ENCODE measurements around the gene SNRPA1.

SNRPA1 gene

GRCh38 chr15:101264911-101265641, 30.0 kb downstream of the SNRPA1 start:
- in situ Hi-C loops (cut with MboI; ENCODE audit: low sequenced_read_pairs): loop anchor here (25.0 kb wide), 1 partner anchor 228 kb away; no protein-coding TSS in a partner anchor

GRCh38 chr15:101264011-101264410, 31.0 kb downstream of the SNRPA1 start:
- in situ Hi-C loops (cut with MboI; ENCODE audit: low sequenced_read_pairs): loop anchor here (25.0 kb wide), 1 partner anchor 227 kb away; no protein-coding TSS in a partner anchor

GRCh38 chr15:101262551-101262950, 32.5 kb downstream of the SNRPA1 start:
- in situ Hi-C loops (cut with MboI; ENCODE audit: low sequenced_read_pairs): loop anchor here (25.0 kb wide), 1 partner anchor 225 kb away; no protein-coding TSS in a partner anchor

GRCh38 chr15:101258238-101259144, 36.6 kb downstream of the SNRPA1 start:
- in situ Hi-C loops (cut with MboI; ENCODE audit: low sequenced_read_pairs): loop anchor here (25.0 kb wide), 1 partner anchor 221 kb away; no protein-coding TSS in a partner anchor

GRCh38 chr15:101256757-101257156, 38.3 kb downstream of the SNRPA1 start:
- in situ Hi-C loops (cut with MboI; ENCODE audit: low sequenced_read_pairs): loop anchor here (25.0 kb wide), 1 partner anchor 219 kb away; no protein-coding TSS in a partner anchor

GRCh38 chr15:101255615-101256241, 39.3 kb downstream of the SNRPA1 start:
- in situ Hi-C loops (cut with MboI; ENCODE audit: low sequenced_read_pairs): loop anchor here (25.0 kb wide), 1 partner anchor 218 kb away; no protein-coding TSS in a partner anchor

GRCh38 chr15:101255051-101255395, 40.0 kb downstream of the SNRPA1 start:
- in situ Hi-C loops (cut with MboI; ENCODE audit: low sequenced_read_pairs): loop anchor here (25.0 kb wide), 1 partner anchor 218 kb away; no protein-coding TSS in a partner anchor

- in situ Hi-C loops (cut with MboI; ENCODE audit: low sequenced_read_pairs): loop anchor here (25.0 kb wide), 1 partner anchor 217 kb away; no protein-coding TSS in a partner anchor
Measured at GRCh38 chr15:101254157-101255050, 40.6 kb downstream of the SNRPA1 start.

GRCh38 chr15:101252836-101253235, 42.2 kb downstream of the SNRPA1 start:
- in situ Hi-C loops (cut with MboI; ENCODE audit: low sequenced_read_pairs): loop anchor here (25.0 kb wide), 1 partner anchor 216 kb away; no protein-coding TSS in a partner anchor

GRCh38 chr15:101251830-101252820, 42.9 kb downstream of the SNRPA1 start, which contains the start of gene CHSY1:
CHSY1 (minus strand) TSS chr15:101252048; CDS start chr15:101251456, 592 bp downstream.
- in situ Hi-C loops (cut with MboI; ENCODE audit: low sequenced_read_pairs): loop anchor here (25.0 kb wide), 1 partner anchor 215 kb away; no protein-coding TSS in a partner anchor

- in situ Hi-C loops (cut with MboI; ENCODE audit: low sequenced_read_pairs): loop anchor here (25.0 kb wide), 1 partner anchor 214 kb away; no protein-coding TSS in a partner anchor
Measured at GRCh38 chr15:101250873-101251829, 43.9 kb downstream of the SNRPA1 start.

- in situ Hi-C loops (cut with MboI; ENCODE audit: low sequenced_read_pairs): loop anchor here (25.0 kb wide), 1 partner anchor 213 kb away; no protein-coding TSS in a partner anchor
Measured at GRCh38 chr15:101250341-101250831, 44.7 kb downstream of the SNRPA1 start.

GRCh38 chr15:101248274-101248673, 46.8 kb downstream of the SNRPA1 start:
- in situ Hi-C loops (cut with MboI; ENCODE audit: low sequenced_read_pairs): no loop called here

- in situ Hi-C loops (cut with MboI; ENCODE audit: low sequenced_read_pairs): no loop called here
Measured at GRCh38 chr15:101246824-101247745, 48.0 kb downstream of the SNRPA1 start.

- in situ Hi-C loops (cut with MboI; ENCODE audit: low sequenced_read_pairs): no loop called here
Measured at GRCh38 chr15:101246391-101246790, 48.7 kb downstream of the SNRPA1 start.
